ENCODE data around the gene GSDMA.

The GSDMA gene

GRCh38 chr17:40023590-40024292 lies 60.9 kb downstream of the GSDMA start:
- H3K4me3 ChIP-seq (ENCODE audit: low read length) = no peak overlapping the region
- DNase-seq (ENCODE audit: low read depth) = no peak
- TF ChIP-seq CTCF (IDR thresholded peaks at IDR 0.05; ENCODE audit: insufficient read depth, low read depth, low read length, missing control alignments) = no peak

DNA sequence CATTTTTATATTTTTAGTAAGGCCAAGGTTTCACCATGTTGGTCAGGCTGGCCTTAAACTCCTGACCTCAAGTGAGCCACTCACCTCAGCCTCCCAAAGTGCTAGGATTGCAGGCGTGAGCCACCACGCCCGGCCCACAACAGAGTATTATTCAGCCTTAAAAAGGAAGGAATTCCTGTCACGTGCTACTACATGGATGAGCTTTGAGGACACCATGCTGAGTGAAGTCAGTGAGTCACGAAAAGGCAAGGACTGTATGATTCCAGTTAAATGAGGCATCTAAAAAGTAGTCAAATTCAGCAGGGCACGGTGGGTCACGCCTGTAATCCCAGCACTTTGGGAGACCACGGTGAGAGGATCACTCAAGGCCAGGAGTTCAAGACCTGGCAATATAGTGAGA lies 62.1 kb downstream of the GSDMA start:
- no peak for TF ChIP-seq CTCF (IDR thresholded peaks at IDR 0.05; ENCODE audit: insufficient read depth, low read depth, low read length, missing control alignments)
- no peak overlapping the region for H3K4me3 ChIP-seq (ENCODE audit: low read length)
- peak; percentile 57 for DNase-seq (ENCODE audit: low read depth)

DNA sequence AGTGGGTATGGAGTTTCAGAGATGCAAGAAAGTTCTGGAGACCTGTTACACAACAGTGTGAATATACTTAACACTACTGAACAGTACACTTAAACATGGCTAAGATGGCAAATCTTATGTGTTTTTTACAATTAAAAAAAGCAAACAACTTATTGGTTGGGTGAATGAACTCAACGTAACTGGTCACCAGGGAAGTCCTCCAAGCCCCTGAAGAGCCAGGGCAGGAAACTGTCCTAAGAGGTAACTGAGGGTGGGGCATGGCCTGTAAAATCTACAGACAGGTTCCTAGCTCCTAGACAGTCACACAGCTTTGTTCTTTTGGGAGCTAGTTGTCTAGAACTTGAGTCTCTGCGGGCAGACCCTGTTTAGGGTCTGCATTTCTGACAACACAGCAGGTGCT lies 62.8 kb downstream of the GSDMA start:
- DNase-seq (ENCODE audit: low read depth) = no peak
- no peak for TF ChIP-seq CTCF (IDR thresholded peaks at IDR 0.05; ENCODE audit: insufficient read depth, low read depth, low read length, missing control alignments)
- no peak overlapping the region for H3K4me3 ChIP-seq (ENCODE audit: low read length)

GRCh38 chr17:40025991-40026815 lies 63.4 kb downstream of the GSDMA start:
- no peak overlapping the region for H3K4me3 ChIP-seq (ENCODE audit: low read length)
- peak; percentile 70 for DNase-seq (ENCODE audit: low read depth)
- TF ChIP-seq CTCF (IDR thresholded peaks at IDR 0.05; ENCODE audit: insufficient read depth, low read depth, low read length, missing control alignments) = no peak

DNA sequence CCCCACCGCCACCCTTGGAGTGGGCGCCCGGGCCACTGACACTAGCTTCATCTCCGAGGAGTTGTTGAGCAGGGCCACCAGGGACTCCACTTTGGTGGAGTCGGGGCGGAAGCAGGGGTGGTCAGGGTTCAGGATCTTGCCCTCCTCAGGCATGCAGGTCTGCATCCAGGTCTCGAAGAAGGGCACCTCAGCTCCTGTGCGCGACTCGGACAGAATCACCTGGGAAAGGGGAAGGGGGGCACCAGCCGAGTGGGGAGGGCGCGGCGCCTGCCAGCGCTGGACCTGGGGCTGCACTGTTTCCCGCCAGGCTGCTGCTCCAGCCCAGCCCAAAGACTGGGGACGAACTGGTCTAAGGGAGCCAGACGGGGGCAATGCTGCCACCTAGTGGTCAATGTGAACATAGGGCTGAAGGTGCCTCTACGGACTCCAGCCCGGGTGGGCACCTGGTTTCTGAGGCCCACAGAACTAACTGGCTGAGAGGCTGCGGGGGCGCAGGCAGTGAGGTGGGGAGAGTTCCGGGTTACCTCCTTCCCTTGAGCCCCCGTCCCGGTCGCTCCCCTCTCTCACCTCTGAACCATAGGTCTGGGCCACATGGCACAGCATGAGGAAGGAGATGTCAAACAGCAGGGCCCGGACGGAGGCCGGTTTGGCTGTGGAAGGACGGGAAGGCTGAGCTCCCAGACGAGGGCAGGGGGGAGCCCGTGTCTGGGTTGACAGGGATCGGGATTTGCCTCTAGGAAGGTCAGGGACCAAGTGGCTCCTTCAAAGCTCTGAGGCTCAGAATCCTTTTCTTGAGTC lies 64.2 kb downstream of the GSDMA start:
- peak; percentile 86 for DNase-seq (ENCODE audit: low read depth)
- TF ChIP-seq CTCF (IDR thresholded peaks at IDR 0.05; ENCODE audit: insufficient read depth, low read depth, low read length, missing control alignments) = peak; percentile 88
- no peak overlapping the region for H3K4me3 ChIP-seq (ENCODE audit: low read length)
